ENCODE data around the gene GPT2. TPM values are rescaled to one million over a fixed set of nuclear protein-coding genes. Genes with fewer than 3 reads are reported as not detected.

GPT2 gene
- total RNA-seq, 4 donors from 2014 or later, result 5.5 to 19.2 (median 13.2) TPM

- TF ChIP-seq POLR2A (IDR thresholded peaks at IDR 0.05), result no peak
- TF ChIP-seq CTCF (IDR thresholded peaks at IDR 0.05), result no peak
- Histone ChIP-seq H3K27ac (no peak overlapping the region), H3K36me3 (no peaks in the 10 kb centered on the region), H3K4me1 (no peaks in the 10 kb centered on the region), H3K4me3 (replicated peaks in 1 of 3) (no peak overlapping the region), H3K9me3 (no peaks in the 10 kb centered on the region), H3K27me3 (no peaks in the 10 kb centered on the region)
- no peak for DNase-seq
- intact Hi-C loops (cut with DNase I), result no loop called here
- 92 to 93% methylated on average over 19 of the region's 19 CpGs for WGBS, 2 donors
Measured at GRCh38 chr16:46900455-46901235, 16.5 kb downstream of the GPT2 start.

- no peaks in the 10 kb centered on the region for H3K36me3 ChIP-seq
- 88% methylated on average over 8 of the region's 8 CpGs for WGBS, 2 donors
- intact Hi-C loops (cut with DNase I), result no loop called here
- no peaks in the 10 kb centered on the region for H3K27me3 ChIP-seq
- H3K27ac ChIP-seq, result no peak overlapping the region
- no peak overlapping the region for H3K4me3 ChIP-seq (replicated peaks in 1 of 3)
- H3K9me3 ChIP-seq, result no peaks in the 10 kb centered on the region
- no peak for DNase-seq
- H3K4me1 ChIP-seq, result no peaks in the 10 kb centered on the region
- TF ChIP-seq CTCF (IDR thresholded peaks at IDR 0.05), result no peak
- no peak for TF ChIP-seq POLR2A (IDR thresholded peaks at IDR 0.05)
Measured at GRCh38 chr16:46901709-46902108, 17.5 kb downstream of the GPT2 start.

GRCh38 chr16:46903255-46903905, 19.2 kb downstream of the GPT2 start:
- no peaks in the 10 kb centered on the region for H3K27me3 ChIP-seq
- H3K4me1 ChIP-seq, result no peaks in the 10 kb centered on the region
- TF ChIP-seq POLR2A (IDR thresholded peaks at IDR 0.05), result no peak
- no peak overlapping the region for H3K27ac ChIP-seq
- H3K9me3 ChIP-seq, result no peaks in the 10 kb centered on the region
- 95 to 100% methylated on average over 5 of the region's 5 CpGs for WGBS, 2 donors
- no peak overlapping the region for H3K4me3 ChIP-seq (replicated peaks in 1 of 3)
- no peak for DNase-seq
- intact Hi-C loops (cut with DNase I), result no loop called here
- H3K36me3 ChIP-seq, result no peaks in the 10 kb centered on the region

GRCh38 chr16:46904471-46904870, 20.3 kb downstream of the GPT2 start:
- H3K36me3 ChIP-seq, result no peaks in the 10 kb centered on the region
- intact Hi-C loops (cut with DNase I), result no loop called here

More at GRCh38 chr16:46904471-46904870, 20.3 kb downstream of the GPT2 start:
- no peak overlapping the region for H3K27ac ChIP-seq
- TF ChIP-seq CTCF (IDR thresholded peaks at IDR 0.05) (no peak), POLR2A (IDR thresholded peaks at IDR 0.05) (no peak)
- no peaks in the 10 kb centered on the region for H3K9me3 ChIP-seq
- DNase-seq, result no peak
- no peaks in the 10 kb centered on the region for H3K27me3 ChIP-seq
- H3K4me1 ChIP-seq, result no peaks in the 10 kb centered on the region
- 95% methylated on average over 3 of the region's 3 CpGs for WGBS, 2 donors
- no peak overlapping the region for H3K4me3 ChIP-seq (replicated peaks in 1 of 3)
